Measurements from ENCODE around the gene MCMBP.

MCMBP gene, protein sequence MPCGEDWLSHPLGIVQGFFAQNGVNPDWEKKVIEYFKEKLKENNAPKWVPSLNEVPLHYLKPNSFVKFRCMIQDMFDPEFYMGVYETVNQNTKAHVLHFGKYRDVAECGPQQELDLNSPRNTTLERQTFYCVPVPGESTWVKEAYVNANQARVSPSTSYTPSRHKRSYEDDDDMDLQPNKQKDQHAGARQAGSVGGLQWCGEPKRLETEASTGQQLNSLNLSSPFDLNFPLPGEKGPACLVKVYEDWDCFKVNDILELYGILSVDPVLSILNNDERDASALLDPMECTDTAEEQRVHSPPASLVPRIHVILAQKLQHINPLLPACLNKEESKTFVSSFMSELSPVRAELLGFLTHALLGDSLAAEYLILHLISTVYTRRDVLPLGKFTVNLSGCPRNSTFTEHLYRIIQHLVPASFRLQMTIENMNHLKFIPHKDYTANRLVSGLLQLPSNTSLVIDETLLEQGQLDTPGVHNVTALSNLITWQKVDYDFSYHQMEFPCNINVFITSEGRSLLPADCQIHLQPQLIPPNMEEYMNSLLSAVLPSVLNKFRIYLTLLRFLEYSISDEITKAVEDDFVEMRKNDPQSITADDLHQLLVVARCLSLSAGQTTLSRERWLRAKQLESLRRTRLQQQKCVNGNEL

GRCh38 chr10:119872610-119872859, at the start of gene MCMBP:
Gene MCMBP, minus strand, starts transcription at chr10:119872843. Its CDS starts 259 bp downstream, at chr10:119872584.
- TF ChIP-seq YY1 (IDR thresholded peaks at IDR 0.05; ENCODE audit: low read depth) = no peak
- no peak for TF ChIP-seq CREB1 (IDR thresholded peaks at IDR 0.05; ENCODE audit: low read depth)
- no peak for TF ChIP-seq MAX (IDR thresholded peaks at IDR 0.05)
- no peak for TF ChIP-seq EP300 (IDR thresholded peaks at IDR 0.05; ENCODE audit: borderline replicate concordance)
- no peak for TF ChIP-seq CEBPB (IDR thresholded peaks at IDR 0.05)
- no peak for TF ChIP-seq EGR1 (IDR thresholded peaks at IDR 0.05)
- TF ChIP-seq TEAD4 (IDR thresholded peaks at IDR 0.05) = no peak

GRCh38 chr10:119919826-119920225, 47.2 kb upstream of the MCMBP start:
- TF ChIP-seq MAX (IDR thresholded peaks at IDR 0.05) (no peak), ZBTB7A (IDR thresholded peaks at IDR 0.05; ENCODE audit: low read depth) (no peak), FOXM1 (IDR thresholded peaks at IDR 0.05; ENCODE audit: borderline replicate concordance, low read depth) (no peak), CEBPB (IDR thresholded peaks at IDR 0.05) (no peak), NFIC (IDR thresholded peaks at IDR 0.05) (no peak), TAF1 (IDR thresholded peaks at IDR 0.05; ENCODE audit: low read depth) (no peak), CREB1 (IDR thresholded peaks at IDR 0.05; ENCODE audit: low read depth) (no peak), EGR1 (IDR thresholded peaks at IDR 0.05) (no peak), RAD21 (IDR thresholded peaks at IDR 0.05; ENCODE audit: low read depth) (no peak), TEAD4 (IDR thresholded peaks at IDR 0.05) (no peak), TCF12 (IDR thresholded peaks at IDR 0.05; ENCODE audit: low read depth) (no peak), EP300 (IDR thresholded peaks at IDR 0.05; ENCODE audit: borderline replicate concordance) (no peak), YY1 (IDR thresholded peaks at IDR 0.05; ENCODE audit: low read depth) (no peak)
- TF ChIP-seq, protein P1, sequence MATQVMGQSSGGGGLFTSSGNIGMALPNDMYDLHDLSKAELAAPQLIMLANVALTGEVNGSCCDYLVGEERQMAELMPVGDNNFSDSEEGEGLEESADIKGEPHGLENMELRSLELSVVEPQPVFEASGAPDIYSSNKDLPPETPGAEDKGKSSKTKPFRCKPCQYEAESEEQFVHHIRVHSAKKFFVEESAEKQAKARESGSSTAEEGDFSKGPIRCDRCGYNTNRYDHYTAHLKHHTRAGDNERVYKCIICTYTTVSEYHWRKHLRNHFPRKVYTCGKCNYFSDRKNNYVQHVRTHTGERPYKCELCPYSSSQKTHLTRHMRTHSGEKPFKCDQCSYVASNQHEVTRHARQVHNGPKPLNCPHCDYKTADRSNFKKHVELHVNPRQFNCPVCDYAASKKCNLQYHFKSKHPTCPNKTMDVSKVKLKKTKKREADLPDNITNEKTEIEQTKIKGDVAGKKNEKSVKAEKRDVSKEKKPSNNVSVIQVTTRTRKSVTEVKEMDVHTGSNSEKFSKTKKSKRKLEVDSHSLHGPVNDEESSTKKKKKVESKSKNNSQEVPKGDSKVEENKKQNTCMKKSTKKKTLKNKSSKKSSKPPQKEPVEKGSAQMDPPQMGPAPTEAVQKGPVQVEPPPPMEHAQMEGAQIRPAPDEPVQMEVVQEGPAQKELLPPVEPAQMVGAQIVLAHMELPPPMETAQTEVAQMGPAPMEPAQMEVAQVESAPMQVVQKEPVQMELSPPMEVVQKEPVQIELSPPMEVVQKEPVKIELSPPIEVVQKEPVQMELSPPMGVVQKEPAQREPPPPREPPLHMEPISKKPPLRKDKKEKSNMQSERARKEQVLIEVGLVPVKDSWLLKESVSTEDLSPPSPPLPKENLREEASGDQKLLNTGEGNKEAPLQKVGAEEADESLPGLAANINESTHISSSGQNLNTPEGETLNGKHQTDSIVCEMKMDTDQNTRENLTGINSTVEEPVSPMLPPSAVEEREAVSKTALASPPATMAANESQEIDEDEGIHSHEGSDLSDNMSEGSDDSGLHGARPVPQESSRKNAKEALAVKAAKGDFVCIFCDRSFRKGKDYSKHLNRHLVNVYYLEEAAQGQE (IDR thresholded peaks at IDR 0.05; ENCODE audit: low read depth) = no peak
- TF ChIP-seq, protein P2, sequence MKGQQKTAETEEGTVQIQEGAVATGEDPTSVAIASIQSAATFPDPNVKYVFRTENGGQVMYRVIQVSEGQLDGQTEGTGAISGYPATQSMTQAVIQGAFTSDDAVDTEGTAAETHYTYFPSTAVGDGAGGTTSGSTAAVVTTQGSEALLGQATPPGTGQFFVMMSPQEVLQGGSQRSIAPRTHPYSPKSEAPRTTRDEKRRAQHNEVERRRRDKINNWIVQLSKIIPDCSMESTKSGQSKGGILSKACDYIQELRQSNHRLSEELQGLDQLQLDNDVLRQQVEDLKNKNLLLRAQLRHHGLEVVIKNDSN (IDR thresholded peaks at IDR 0.05) = no peak

- TF ChIP-seq YY1 (IDR thresholded peaks at IDR 0.05; ENCODE audit: low read depth) (no peak), TCF12 (IDR thresholded peaks at IDR 0.05; ENCODE audit: low read depth) (no peak), NFIC (IDR thresholded peaks at IDR 0.05) (no peak), CREB1 (IDR thresholded peaks at IDR 0.05; ENCODE audit: low read depth) (no peak), EP300 (IDR thresholded peaks at IDR 0.05; ENCODE audit: borderline replicate concordance) (no peak), EGR1 (IDR thresholded peaks at IDR 0.05) (no peak), RAD21 (IDR thresholded peaks at IDR 0.05; ENCODE audit: low read depth) (no peak), ZBTB7A (IDR thresholded peaks at IDR 0.05; ENCODE audit: low read depth) (no peak)
- TF ChIP-seq, protein P1 (IDR thresholded peaks at IDR 0.05; ENCODE audit: low read depth) = no peak
Measured at GRCh38 chr10:119919271-119919670, 46.6 kb upstream of the MCMBP start.

- TF ChIP-seq EGR1 (IDR thresholded peaks at IDR 0.05) = no peak
- no peak for TF ChIP-seq YY1 (IDR thresholded peaks at IDR 0.05; ENCODE audit: low read depth)
- TF ChIP-seq TCF12 (IDR thresholded peaks at IDR 0.05; ENCODE audit: low read depth) = no peak
- TF ChIP-seq EP300 (IDR thresholded peaks at IDR 0.05; ENCODE audit: borderline replicate concordance) = no peak
- no peak for TF ChIP-seq TEAD4 (IDR thresholded peaks at IDR 0.05)
- TF ChIP-seq CEBPB (IDR thresholded peaks at IDR 0.05) = no peak
- TF ChIP-seq ZBTB7A (IDR thresholded peaks at IDR 0.05; ENCODE audit: low read depth) = no peak
- no peak for TF ChIP-seq CREB1 (IDR thresholded peaks at IDR 0.05; ENCODE audit: low read depth)
- TF ChIP-seq NFIC (IDR thresholded peaks at IDR 0.05) = no peak
- no peak for TF ChIP-seq MAX (IDR thresholded peaks at IDR 0.05)
- TF ChIP-seq, protein P1 (IDR thresholded peaks at IDR 0.05; ENCODE audit: low read depth) = no peak
- no peak for TF ChIP-seq TAF1 (IDR thresholded peaks at IDR 0.05; ENCODE audit: low read depth)
- TF ChIP-seq, protein P2 (IDR thresholded peaks at IDR 0.05) = no peak
- no peak for TF ChIP-seq RAD21 (IDR thresholded peaks at IDR 0.05; ENCODE audit: low read depth)
- no peak for TF ChIP-seq FOXM1 (IDR thresholded peaks at IDR 0.05; ENCODE audit: borderline replicate concordance, low read depth)
Measured at GRCh38 chr10:119917777-119918176, 45.1 kb upstream of the MCMBP start.
